HepG2 (cell line): ENCODE results near the gene EGFL8. TPM values are rescaled to one million over a fixed set of nuclear protein-coding genes. Genes with fewer than 3 reads are reported as not detected.

ENCODE experiments used
- ATAC-seq: fragments of 200-7000 bp; cut with Tn5 transposase; 3 replicates; pipeline ENCODE4 v1.9.1; 2020; ENCODE audit warnings: mild to moderate bottlenecking, moderate library complexity
- BruUV-seq: library from RNA; stranded (reverse); fragments of 400-500 nt; replicated peaks from 2 replicates; lab custom pipeline; 2021; lab: Mats Ljungman, UMichigan
- CTCF ChIA-PET: fragments of 300-600 bp; formaldehyde crosslinking; extraction: SDS; loops from one replicate; lab custom pipeline; 2021; ENCODE audit warnings: low total read pairs, inconsistent platforms, low intra/inter-chr PET ratio; lab: Yijun Ruan, JAX
- POLR2A ChIA-PET: fragments of 350-600 bp; sonication (Branson Sonifier 250); formaldehyde crosslinking; loops from one replicate; lab custom pipeline; 2020; ENCODE audit warnings: antibody characterized with exemption, inconsistent platforms; lab: Yijun Ruan, JAX
- DNase-seq: peaks from one replicate; pipeline ENCODE4 v3.0.0-alpha.2; 2015; ENCODE audit warnings: low spot score
- FAIRE-seq: peaks from 3 replicates; lab custom pipeline; 2011; peaks lifted over from hg19 to GRCh38; lab: Jason Lieb, UNC
- H2AFZ ChIP-seq: one replicate; pipeline ENCODE4 v1.6.1; 2011; ENCODE audit warnings: low read length, inconsistent platforms
- H3K27ac ChIP-seq: fragments of 300-600 bp; 3 replicates; pipeline ENCODE4 v1.8.0; 2011; ENCODE audit warnings: mixed run types, mild to moderate bottlenecking, mixed read lengths, low read length, inconsistent platforms; ENCODE audit not compliant: insufficient read depth; ENCODE audit errors: extremely low read length
- H3K27me3 ChIP-seq, 2 experiments: fragments of 200-600 bp in 1 of 2; 2 replicates in 1 of 2; 3 replicates in 1 of 2; pipeline versions ENCODE4 v1.6.0 to v1.8.0; 2011; ENCODE audit warnings: low read length in 2 of 2, mild to moderate bottlenecking in 2 of 2, moderate library complexity in 2 of 2, inconsistent platforms in 1 of 2; ENCODE audit not compliant: insufficient read depth in 2 of 2, control insufficient read depth in 1 of 2
- H3K36me3 ChIP-seq, 2 experiments: fragments of 200-600 bp in 1 of 2; replicated peaks in 1 of 2; 2 replicates in 1 of 2; 3 replicates in 1 of 2; pipeline versions ENCODE4 v1.5.1 to v1.8.0; 2011; ENCODE audit warnings: low read length in 2 of 2, inconsistent platforms in 1 of 2; ENCODE audit not compliant: insufficient read depth in 2 of 2, control insufficient read depth in 1 of 2
- H3K4me1 ChIP-seq: 2 replicates; pipeline ENCODE4 v1.5.1; 2012; ENCODE audit warnings: low read length, inconsistent platforms; ENCODE audit not compliant: insufficient read depth
- H3K4me2 ChIP-seq: 2 replicates; pipeline ENCODE4 v1.6.0; 2011; ENCODE audit warnings: low read depth, low read length, inconsistent platforms
- H3K4me3 ChIP-seq, 3 experiments: fragments of 200-600 bp in 1 of 3; sonication (generic), shearing (Covaris generic) in 1 of 3; replicated peaks in 1 of 3; 2 replicates each; pipeline ENCODE4 v1.5.1; 2011 to 2016; ENCODE audit warnings: low read length in 3 of 3, inconsistent platforms in 2 of 3, low read depth in 2 of 3, mild to moderate bottlenecking in 2 of 3, control low read depth in 1 of 3, mixed read lengths in 1 of 3; ENCODE audit not compliant: insufficient read depth in 1 of 3
- H3K79me2 ChIP-seq: one replicate; pipeline ENCODE4 v1.6.1; 2011; ENCODE audit warnings: low read length, inconsistent platforms; ENCODE audit not compliant: insufficient read depth
- H3K9ac ChIP-seq: 2 replicates; pipeline ENCODE4 v1.6.0; 2011; ENCODE audit warnings: mild to moderate bottlenecking, low read depth, low read length, inconsistent platforms; ENCODE audit not compliant: insufficient read depth
- H3K9me3 ChIP-seq: 2 replicates; pipeline ENCODE4 v1.5.1; 2012; ENCODE audit warnings: mild to moderate bottlenecking, low read length
- H4K20me1 ChIP-seq: 2 replicates; pipeline ENCODE4 v1.6.0; 2011; ENCODE audit warnings: inconsistent platforms, mild to moderate bottlenecking, low read length, moderate library complexity; ENCODE audit not compliant: insufficient read depth
- AGO2 ChIP-seq: fragments of 200-400 bp; formaldehyde crosslinking; optimal IDR thresholded peaks from 2 replicates; pipeline ENCODE3; 2017; ENCODE audit warnings: mild to moderate bottlenecking, low read depth, low read length, moderate library complexity
- HES4 ChIP-seq: sonication (generic); formaldehyde crosslinking; IDR thresholded peaks from 2 replicates; pipeline ENCODE4 v1.9.0; 2021; ENCODE audit warnings: mild to moderate bottlenecking, missing genetic modification reagents, borderline replicate concordance
- MTF1 ChIP-seq: sonication (generic); formaldehyde crosslinking; IDR thresholded peaks from 2 replicates; pipeline ENCODE4 v1.5.0; 2020; ENCODE audit warnings: missing genetic modification reagents
- NFATC3 ChIP-seq: sonication (generic); formaldehyde crosslinking; IDR thresholded peaks from 2 replicates; pipeline ENCODE4 v1.5.1; 2020; ENCODE audit warnings: mild to moderate bottlenecking, missing genetic modification reagents
- NR1H2 ChIP-seq: sonication (generic); formaldehyde crosslinking; IDR thresholded peaks from 2 replicates; pipeline ENCODE4 v1.8.1; 2022; ENCODE audit warnings: low read depth, missing genetic modification reagents, borderline replicate concordance
- POLR2G ChIP-seq: fragments of 200-400 bp; formaldehyde crosslinking; IDR thresholded peaks from 2 replicates; pipeline ENCODE4 v1.6.1; 2018; ENCODE audit warnings: mild to moderate bottlenecking, low read depth, low read length, moderate library complexity
- RBFOX2 ChIP-seq: fragments of 200-400 bp; formaldehyde crosslinking; IDR thresholded peaks from 2 replicates; pipeline ENCODE4 v1.6.1; 2017; ENCODE audit warnings: low read depth, mild to moderate bottlenecking, low read length
- SRSF4 ChIP-seq: fragments of 200-400 bp; formaldehyde crosslinking; IDR thresholded peaks from one replicate; pipeline ENCODE4 v1.6.1; 2018; ENCODE audit warnings: mild to moderate bottlenecking, low read depth, low read length, moderate library complexity; ENCODE audit not compliant: poor library complexity, severe bottlenecking
- SYNCRIP ChIP-seq: fragments of 200-400 bp; formaldehyde crosslinking; IDR thresholded peaks from 2 replicates; pipeline ENCODE4 v1.6.1; 2018; ENCODE audit warnings: mild to moderate bottlenecking, low read depth, low read length; ENCODE audit not compliant: insufficient read depth
- ZBTB34 ChIP-seq: sonication (generic); formaldehyde crosslinking; IDR thresholded peaks from 2 replicates; pipeline ENCODE4 v1.8.0; 2022; ENCODE audit warnings: mild to moderate bottlenecking, missing genetic modification reagents
- ZNF160 ChIP-seq: sonication (generic); formaldehyde crosslinking; IDR thresholded peaks from 2 replicates; pipeline ENCODE4 v1.8.0; 2022; ENCODE audit warnings: mild to moderate bottlenecking, inconsistent platforms, missing genetic modification reagents
- ZNF20 ChIP-seq: sonication (generic); formaldehyde crosslinking; IDR thresholded peaks from 2 replicates; pipeline ENCODE4 v1.4.0; 2020; ENCODE audit warnings: mild to moderate bottlenecking, moderate library complexity, missing genetic modification reagents
- ZNF30 ChIP-seq: sonication (generic); formaldehyde crosslinking; IDR thresholded peaks from 2 replicates; pipeline ENCODE4 v1.5.0; 2020; ENCODE audit warnings: mild to moderate bottlenecking, missing genetic modification reagents
- ZNF343 ChIP-seq: sonication (generic); formaldehyde crosslinking; IDR thresholded peaks from 2 replicates; pipeline ENCODE4 v1.4.0; 2020; ENCODE audit warnings: mild to moderate bottlenecking, missing genetic modification reagents
- ZNF687 ChIP-seq: sonication (generic); formaldehyde crosslinking; IDR thresholded peaks from 2 replicates; pipeline ENCODE4 v1.5.1; 2020; ENCODE audit warnings: mild to moderate bottlenecking, missing genetic modification reagents, moderate library complexity
- WGBS: methylation state at CpG from one replicate; pipeline ENCODE4 v1.1.6; 2017; ENCODE audit warnings: low lambda C conversion rate; 5-methylcytosine and 5-hydroxymethylcytosine counted together
- in situ Hi-C: cut with HindIII; loops from 2 replicates; pipeline ENCODE4 v1.10.0; 2017; ENCODE audit warnings: low pct_unique_long_range_greater_than_20kb; ENCODE audit not compliant: extremely low pct_ligation_motif_present
- intact Hi-C: fragments of 100-400 bp; cut with micrococcal nuclease; formaldehyde crosslinking; loops from one replicate; pipeline ENCODE4 v1.10.0; 2022; ENCODE audit not compliant: unreplicated experiment
- polyA plus RNA-seq, 8 experiments: library from polyadenylated mRNA; depleted of rRNA in 3 of 8; stranded (reverse) in 7 of 8; unstranded in 1 of 8; fragments of >200 nt; fragmentation: Illumina TruSeq in 4 of 8; extraction: Trizol in 4 of 8; gene quantifications; 2 replicates each; pipeline versions ENCODE4 v1.2.1 to v1.2.3, GENCODE V29; 2011 to 2016; ENCODE audit warnings: low read depth in 4 of 8, missing spikeins in 1 of 8, mixed read lengths in 1 of 8; ENCODE audit not compliant: insufficient read depth in 1 of 8
- total RNA-seq, 5 experiments: library from RNA; depleted of rRNA; stranded (reverse); fragments of >200 nt; fragmentation: Illumina TruSeq; extraction: Trizol; gene quantifications; 2 replicates each; pipeline ENCODE4 v1.2.3, GENCODE V29; 2016; ENCODE audit warnings: low read depth in 1 of 5

EGFL8 gene
- total and polyA plus RNA-seq, 2 of the 13 experiments (the other 11 are each of a cell fraction or from before 2014, with no cell fraction given), result 10.0 to 11.5 TPM

- TF ChIP-seq ZNF687 (no peak), ZNF160 (CRISPR knock-in tag) (no peak), SYNCRIP (no peak), NR1H2 (no peak), ZNF20 (no peak), NFATC3 (CRISPR knock-in tag) (no peak)
Observed at GRCh38 chr6:32166411-32167061, 2.1 kb downstream of the EGFL8 start (continued).

GRCh38 chr6:32167154-32167760, 2.9 kb downstream of the EGFL8 start:
- POLR2A ChIA-PET, result interaction anchor here (1.3 to 1.5 kb wide), 2 partner anchors 9 to 10 kb away, joined by 3 to 5 read pairs; partner anchors contain the start of gene AGPAT1
- Histone ChIP-seq H3K27ac (no peak overlapping the region), H3K79me2 (peaks cover under 1% of the 10 kb centered on the region), H3K4me2 (no peak overlapping the region), H3K36me3 (peaks cover 20 to 60% of the 10 kb centered on the region in 2 experiments), H3K4me3 (no peak overlapping the region), H2AFZ (no peak overlapping the region), H3K27me3 (no peaks in the 10 kb centered on the region), H4K20me1 (no peaks in the 10 kb centered on the region), H3K9ac (no peak overlapping the region), H3K9me3 (no peaks in the 10 kb centered on the region), H3K4me1 (no peaks in the 10 kb centered on the region)
- 97% methylated on average over 32 of the region's 32 CpGs for WGBS
- BruUV-seq, result no TSS peak
- FAIRE-seq, result no peak
- intact Hi-C loops (no loop called here), in situ Hi-C loops (no loop called here)
- no peak for ATAC-seq
- DNase-seq, result no peak
- CTCF ChIA-PET, result interaction anchor here (0.9 kb wide), 1 partner anchor 48 kb away, joined by 3 read pairs; no protein-coding TSS in a partner anchor
- TF ChIP-seq RBFOX2 (peak; percentile 69; the same call in 1 of the 2 replicates), ZBTB34 (CRISPR knock-in tag) (no peak), HES4 (CRISPR knock-in tag) (no peak), ZNF343 (no peak), MTF1 (CRISPR knock-in tag) (no peak), SRSF4 (no peak), POLR2G (no peak; the same call in 1 of the 2 replicates), AGO2 (peak; percentile 77), ZNF30 (CRISPR knock-in tag) (no peak)
